Hematopoietic multipotent progenitor cell treated with erythropoietin and hydrocortisone succinate and interleukin-3 and kit ligand, for 4 days (in vitro differentiated cells): Measurements from ENCODE around the gene RHBG.

Experiments used
- DNase-seq: peaks from one replicate; pipeline ENCODE4 v3.0.0-alpha.2; 2015

RHBG gene

DNA sequence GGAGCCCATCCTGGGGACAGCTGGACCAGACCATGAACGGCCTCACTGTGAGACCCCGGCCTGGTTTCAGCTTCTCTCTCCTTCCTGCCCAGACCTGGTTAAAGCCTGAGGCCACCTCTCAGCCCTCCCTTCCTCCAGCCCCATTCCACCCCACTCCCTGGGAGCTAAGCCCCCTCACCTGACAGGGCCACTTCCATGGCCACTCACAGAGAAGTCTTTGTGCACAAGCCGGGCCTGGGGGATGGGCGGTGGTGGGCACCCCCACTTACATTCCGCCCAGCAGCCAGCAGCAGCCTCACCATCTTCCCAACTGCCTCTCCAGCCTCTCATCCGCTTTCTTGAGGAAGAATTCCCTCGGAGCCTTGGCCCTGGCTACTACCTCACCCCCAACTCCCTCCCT is 40.4 kb downstream of the RHBG start:
- DNase-seq = no peak

DNA sequence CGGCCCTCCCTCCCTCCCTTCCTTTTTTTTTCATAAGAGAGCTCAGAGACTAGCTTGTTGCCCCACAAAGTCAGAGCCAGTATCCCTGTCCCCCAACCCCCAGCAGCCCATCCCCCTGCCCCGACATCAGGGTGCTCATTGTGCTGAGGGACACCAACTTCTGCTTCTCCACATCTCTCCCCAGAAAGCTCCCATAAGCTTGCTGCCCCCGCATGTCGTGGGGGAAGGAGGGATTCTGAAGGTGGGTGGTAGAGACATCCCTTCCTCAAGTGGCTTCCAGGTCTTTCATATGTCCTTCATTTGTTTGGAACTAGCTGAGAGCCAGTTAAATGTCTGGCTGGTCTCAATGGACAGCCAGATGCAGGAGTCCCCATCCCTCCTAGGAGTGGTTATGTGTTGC is 41.2 kb downstream of the RHBG start:
- no peak for DNase-seq

DNA sequence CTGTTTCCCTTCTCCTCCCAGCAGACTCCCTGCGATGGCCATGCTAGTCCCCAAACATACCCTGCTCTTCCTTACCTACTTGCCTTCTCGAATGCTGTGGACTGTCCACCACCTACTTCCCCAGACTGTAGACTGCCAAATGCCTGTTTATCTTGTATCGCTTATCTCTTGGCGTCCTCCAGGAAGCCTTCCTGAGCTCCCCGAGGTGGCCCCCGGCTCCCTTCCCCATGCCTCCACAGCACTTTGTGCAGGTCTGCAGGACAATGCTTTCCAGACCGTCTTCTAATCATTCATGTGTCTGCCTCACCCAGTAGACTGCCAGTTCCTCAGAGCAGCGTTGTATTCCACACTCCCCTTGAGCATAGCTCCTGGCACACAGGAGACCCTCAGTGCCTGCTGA is 41.7 kb downstream of the RHBG start:
- no peak for DNase-seq

DNA sequence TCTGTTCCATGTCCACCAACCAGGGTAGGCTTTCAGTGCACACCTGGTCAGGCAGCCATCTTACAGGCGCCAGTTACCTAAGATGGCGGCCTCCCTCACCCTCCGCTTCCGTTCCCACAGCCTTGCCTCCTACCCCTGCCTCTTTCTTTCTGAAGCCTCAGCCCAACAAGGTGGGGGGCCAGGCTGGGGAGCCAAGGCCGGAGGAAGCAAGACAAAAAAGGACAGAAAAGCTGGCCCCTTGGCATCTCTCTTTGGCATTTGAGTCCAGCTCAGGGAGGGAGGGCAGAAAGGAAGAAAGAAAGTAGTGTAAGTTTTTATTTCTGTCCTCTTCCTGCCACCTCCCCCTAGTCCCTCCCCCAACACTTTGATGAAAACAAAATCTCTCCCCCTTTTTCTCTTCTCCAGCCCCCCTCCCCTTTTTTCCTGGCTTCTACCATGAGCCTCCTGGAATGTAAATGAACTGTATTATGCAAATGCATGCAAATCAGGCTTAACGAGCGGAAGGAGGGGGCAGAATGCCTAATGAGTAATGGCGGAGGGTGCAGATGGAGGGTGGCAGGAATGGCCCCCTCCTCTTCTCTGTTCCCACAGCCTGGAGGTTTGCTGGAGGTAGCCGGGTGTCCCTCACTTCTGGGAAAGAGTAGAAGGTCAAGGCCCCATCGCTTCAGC is 43.8 kb downstream of the RHBG start:
- no peak for DNase-seq

DNA sequence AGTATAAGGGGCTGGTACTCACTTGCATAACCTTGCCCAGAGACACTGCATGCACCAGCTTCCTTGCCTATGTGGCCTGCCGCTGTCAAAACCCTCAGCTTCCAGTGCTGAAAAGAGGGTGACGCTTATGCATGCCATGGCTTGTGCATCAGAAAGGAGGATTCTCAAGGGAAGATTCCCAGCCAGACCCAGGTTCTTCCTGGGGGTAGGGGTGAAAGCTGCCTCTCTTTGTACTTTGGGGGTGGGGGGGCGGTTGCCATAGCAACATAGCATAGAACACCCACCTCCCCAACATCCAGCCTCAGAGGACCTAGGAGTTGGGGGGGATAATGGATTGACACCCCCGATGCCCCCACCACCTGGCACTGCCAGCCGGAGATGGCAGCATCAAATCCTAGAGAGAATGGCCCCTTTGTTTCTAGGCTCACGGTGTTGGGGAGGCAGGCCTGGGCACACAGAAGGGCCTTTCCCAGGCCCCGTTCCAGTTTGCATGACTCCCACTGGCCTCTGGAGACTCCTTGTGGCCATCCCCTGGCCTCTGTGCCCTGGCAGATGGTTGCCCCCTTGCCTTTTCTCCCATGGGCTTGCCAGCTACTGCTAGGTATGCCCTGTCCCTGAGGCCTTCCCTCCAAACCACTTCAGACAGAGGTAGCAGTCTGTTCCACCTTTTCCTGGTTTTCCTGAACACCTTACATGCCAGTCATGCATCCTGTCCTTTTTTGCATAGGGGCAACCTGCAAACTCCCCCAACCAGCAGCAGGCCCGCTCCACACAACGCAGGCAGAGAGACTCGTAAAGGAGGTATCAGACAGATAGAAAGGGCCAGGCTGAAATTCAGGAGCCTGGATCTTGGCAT is 44.6 kb downstream of the RHBG start:
- DNase-seq = no peak

DNA sequence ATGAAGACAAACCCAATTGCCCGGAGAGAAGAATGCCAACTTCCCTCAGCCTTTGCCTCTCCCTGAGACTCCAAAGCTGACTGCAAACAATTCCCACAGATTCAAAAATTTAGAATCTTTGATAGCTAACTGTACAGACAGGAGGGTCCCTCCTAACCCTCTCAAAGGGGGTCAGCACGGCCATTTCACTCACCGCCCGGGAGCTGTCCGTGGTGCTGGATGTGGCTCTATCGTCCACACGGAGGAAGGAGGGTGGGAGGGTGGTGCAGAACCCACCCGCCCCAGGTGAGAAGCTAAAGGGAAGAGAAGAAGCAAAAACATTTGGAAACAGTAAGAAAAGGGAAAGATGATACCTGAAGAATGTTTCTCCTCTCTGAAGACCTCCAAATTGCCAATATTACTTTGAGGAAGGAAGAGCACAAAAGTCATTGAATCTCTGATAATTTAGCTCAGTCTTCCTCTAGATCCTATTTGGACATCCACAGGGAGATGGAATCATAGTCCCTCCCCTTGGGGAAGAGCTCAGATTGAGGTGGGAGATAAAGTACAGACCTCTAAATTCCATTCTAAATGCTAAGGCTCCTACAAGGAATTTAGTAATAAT is 45.6 kb downstream of the RHBG start:
- peak; percentile 57 for DNase-seq

DNA sequence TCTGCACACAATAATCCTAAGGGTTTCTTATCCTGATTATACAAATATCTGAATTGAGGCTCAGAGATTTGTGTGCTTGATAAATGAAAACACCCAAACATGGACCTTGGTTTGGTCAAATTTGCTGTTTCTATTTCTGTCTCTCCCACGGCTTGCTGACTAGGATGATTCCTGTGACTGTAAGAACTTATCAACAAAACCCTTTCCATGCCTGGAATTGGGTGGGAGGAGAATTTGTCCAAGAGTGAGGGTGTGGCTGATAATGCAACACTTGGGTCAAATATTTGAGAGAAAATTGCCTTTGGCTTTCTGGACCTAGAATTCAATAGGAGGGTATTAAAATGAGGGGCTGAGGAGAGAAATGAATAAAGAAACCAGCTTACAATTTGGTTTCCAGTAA is 48.0 kb downstream of the RHBG start:
- DNase-seq = no peak

DNA sequence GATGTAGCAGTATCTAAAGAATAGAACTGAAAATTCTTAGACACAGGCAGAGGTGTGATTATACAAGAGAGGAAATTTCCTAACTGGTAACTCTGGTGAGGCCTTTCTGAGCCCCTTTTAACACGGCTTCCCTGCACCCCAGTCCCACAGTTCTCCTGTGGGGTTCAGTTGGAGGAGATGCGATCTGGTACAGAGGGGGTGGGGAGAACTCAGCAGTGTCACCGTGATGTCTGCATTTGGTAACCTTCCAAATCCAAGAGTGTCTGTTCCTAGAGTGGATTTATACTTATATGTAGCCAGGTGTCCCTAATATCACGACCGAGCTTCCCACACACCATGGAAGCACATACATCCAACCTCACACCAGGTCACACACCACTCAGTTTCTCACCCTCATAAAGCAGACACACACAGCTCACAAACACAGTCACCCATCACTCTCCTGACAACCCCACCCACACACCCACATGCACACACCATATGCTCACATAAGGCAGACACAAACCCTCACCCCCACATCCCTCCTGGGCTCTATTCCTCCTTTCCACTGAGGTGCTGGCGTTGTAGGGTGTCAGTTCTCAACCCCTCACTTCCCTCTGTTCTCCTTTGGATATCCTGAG is 48.5 kb downstream of the RHBG start:
- no peak for DNase-seq

DNA sequence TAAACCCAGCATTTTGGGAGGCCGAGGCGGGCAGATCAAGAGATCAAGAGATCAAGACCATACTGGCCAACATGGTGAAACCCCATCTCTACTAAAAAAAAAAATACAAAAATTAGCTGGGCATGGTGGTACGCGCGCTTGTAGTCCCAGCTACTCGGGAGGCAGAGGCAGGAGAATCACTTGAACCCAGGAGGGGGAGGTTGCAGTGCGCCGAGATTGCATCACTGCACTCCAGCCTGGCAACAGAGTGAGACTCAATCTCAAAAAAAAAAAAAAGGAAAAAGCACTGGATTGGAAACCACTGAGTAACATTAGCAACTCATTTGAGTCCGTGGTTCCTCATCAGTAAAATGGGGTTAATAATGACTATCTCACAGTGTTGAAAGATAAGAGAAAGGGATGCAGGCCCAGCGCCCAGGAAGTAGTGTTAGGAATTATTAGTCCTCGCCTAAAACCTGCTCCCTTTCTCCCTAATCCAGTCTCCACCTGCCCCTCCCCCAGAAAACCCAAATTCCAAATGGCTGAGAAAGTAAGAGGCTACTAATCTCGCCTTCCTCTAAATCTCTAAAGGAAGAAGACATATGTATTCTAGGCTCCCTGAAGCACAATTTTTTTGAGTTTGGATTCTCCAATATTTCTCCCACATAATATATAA is 49.5 kb downstream of the RHBG start:
- no peak for DNase-seq

DNA sequence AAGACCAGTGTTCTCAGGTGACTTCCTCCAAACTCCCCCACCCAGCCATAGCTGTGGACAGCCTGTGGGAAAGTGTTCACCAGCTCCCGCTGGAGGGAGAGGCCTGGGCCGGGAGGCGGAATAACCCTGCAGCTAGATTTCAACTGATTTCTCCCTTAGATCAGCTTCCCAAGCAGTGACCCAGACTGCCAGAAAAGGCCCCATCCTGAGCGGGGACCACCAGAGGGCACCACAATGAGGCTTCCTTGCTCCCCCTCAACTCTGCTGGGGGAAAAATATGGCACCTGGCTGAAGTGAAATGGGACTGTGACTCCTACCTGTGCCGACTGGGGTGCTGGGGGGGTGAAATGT is 50.8 kb downstream of the RHBG start:
- peak; percentile 30 for DNase-seq

DNA sequence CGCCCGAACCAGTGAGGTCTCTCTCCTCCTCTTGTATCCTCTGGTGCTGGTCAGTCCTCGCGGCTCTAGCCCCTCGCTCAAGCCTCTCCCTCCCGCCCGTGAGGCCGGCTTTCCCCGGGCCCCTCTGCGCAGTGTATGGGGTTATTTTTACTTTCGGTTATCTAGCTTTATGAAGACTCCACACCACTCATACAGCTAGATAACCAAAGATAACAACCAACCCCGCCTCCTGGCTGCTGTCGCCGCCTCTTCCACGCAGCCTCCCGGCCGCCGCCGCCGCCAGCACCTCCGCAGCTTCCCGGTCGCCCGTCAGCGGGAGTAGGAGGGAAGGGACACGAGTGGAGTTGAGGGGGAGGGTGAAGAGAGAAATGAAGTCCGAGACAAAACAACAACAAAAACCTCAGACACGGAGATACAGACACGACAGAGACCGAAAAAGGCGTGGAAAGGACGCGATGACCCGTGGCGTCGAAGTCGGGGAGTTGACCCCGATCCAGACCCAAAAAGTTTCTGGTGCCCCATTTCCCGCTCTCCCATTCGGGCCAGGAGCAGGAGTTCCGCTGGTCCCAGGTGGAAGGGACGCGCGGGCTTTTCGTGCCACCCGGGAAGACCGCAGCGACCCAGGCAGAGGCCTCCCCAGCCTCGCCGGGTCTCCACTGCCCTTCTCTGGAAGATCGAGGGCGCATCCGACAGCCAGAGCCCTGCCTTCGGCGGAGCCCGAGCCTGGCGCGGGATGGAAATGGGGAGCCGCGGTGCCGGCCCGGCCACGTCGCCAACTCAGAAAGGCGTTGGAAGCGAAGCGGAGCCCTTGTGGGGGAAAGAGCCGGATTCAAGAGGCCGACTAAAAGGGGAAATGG is 51.4 kb downstream of the RHBG start:
- DNase-seq = peak; percentile 25

DNA sequence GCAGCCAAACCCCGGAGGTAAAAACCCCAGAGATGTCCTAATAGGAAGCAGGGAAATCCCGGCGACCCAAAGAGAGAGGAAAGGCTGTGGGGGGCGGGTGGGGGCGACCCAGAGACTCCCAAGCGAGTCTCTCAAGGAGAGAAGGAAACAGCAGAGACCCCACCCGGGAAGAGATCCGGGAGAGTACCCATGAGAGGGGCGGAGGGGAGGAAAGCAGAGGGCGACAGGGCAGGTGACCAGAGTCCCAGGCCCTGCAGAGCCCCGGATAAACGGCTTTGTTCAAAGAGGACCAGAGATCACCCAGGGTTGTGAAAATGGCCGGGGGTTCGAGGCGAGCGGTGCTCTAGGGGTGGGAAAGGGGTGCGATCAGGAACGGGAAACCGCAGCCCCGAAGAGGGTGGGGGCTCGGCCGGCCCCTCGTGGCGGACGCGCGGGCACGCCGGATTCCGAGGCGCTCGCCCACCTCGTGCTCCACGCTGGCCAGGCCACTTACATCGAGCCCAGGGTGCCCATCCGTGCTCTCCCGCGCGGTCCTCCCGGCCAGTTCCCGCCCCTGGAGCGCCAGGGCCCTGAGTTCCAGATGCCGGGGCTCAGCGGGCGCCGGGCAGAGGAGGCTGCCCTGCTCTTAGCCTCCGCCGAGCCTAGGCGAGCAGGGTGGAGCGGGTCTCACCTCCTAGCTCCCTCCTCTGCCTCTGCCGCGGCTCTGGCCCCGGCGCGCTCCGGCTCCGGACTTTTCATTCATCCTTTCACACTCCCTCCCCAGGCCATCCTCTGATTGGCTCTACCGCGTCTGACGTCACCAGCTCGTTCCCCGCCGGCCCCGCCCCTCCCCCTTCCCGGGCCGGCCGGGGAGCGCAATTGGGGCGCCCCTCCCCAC is 52.3 kb downstream of the RHBG start:
- DNase-seq = peak; percentile 80

DNA sequence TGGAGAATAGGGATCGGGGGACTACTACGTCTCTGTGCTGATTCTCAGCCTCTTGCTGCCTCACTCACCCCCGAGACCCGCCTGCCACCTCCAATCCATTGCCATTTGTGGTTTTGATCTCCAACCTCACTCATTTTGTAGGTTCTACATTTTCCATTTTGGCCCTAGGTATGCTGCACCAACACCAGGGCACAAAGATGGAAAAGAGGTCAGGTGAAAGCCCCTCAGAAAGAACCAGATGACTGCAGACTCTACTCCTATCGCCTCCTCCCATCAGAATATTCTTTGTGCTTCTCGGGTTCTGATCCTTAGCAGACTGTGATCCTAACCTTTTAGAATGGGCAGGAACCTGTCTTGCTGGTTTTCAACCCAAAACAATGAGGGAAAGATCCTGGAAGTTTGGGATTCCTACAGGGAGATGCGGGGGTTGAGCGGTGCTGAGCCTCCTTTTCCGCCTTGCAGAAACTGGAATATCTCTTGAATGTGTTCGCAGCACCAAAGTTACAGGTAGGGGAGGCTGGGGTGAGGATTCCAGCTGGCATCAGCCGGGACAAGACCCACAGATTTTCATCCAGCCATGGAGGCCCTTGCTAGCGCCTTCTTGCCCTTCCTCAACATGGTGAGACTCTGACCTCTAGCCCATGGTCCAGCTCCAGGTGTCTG is 53.1 kb downstream of the RHBG start:
- DNase-seq = no peak

DNA sequence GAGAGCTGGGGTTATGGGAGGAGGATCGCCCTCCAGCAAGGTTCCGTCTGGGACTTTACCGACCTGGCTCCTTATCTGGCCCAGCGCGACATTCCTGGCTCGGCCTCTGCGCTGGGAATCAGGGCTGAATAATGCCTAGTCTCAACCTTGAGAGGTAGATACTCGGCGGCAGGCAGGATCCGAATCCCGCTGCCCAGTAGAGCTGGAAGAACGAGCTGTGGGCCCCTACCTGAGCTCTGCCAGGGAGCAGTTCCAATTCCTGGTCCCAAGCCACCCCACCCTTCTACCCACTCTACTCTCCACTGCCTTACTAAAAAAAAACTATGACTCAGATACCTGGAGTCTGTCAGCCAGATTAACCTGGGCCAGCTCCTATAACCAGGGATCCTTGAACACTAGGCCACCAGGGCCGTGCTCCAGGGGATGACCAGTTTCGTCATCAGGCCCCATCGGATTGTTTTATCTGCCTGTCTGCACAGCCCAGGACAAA is 53.6 kb downstream of the RHBG start:
- no peak for DNase-seq

DNA sequence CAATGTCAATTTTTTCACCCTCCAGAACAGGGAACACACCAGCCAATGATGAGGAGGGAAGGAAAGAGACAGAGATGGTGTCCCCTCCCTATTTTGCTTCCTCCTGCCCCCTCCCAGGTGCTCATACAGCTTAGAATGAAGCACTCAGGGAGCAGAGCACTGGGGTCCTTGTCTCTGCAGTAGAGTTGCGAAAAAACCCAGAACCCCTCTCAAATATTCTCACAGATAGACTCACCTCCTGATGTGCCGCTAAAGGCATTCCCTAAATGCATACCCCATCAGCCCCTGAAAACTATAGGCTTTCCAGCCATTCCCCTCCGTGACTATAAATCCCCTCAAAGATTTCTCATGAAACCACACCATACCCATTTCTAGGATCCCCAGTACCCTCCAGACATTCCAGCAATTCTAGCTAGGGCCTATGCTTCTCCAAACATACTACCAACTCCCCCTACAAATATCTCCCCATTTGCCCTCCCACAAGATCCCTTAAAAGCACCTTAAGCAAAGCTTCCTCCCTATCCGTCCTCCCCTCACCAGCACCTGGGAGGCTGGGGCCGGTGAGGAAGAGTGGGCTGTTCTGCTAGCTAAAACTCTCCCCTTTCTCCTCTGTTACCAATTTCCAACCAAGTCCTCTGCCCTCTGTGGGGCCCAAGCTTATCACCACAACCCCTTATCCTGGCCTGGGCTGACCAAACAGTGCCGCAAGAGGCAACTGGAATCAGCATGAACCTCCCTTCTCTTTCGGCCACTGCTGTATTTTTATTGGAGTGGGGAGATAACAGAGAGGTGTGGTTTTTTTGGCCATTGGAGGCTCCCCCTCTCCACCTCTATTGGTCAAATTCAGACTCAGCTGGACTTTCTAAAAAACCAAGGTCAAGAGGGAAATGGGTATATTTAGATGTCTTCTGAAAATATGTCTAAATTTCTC is 54.7 kb downstream of the RHBG start:
- DNase-seq = no peak

DNA sequence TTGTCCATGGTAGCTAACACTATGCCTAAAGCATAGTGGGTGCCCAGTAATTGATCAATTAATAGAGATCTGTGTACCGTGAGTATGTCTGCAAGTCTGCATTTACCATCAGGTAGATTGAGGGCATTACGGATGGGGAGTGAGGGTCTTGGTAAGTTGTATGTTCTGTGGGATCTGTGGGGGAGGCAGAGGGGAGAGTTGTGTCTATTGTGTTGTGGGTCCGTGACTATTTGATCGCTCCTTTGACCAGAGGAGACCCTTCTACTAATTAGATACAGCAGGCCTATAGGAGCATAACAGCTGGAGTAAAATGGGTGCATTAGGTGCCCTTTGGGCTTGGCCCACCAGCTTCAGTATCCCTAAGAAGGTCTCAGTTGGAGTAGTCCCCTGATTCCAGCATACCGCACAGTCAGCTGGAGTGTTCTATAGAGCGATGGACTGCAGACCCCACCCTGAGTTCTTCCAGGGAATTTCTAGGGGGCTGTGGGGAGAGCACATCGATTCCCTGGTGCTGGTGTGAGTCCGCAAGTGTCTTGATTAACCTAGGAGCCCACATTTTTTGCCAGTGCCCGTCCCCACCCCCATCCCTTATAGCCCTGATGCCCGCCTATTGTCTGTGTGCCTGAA is 55.9 kb downstream of the RHBG start:
- DNase-seq = no peak

DNA sequence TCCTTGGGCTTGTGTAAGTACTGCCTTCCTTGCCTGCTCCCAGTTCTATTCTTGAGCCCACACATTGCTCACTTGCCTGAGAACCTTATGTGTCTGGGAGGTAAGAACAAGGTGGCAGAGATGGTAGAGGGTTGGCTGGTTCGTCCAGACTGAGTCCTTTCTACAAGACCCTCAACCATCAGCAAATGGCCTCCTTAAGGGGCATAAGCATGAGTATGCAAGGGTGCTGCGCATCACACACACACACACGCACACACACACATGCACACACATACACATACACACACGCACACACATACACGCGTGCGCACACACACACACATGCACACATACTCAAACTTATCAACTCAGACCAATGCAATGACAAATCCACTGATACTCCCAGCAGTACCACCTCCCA is 56.9 kb downstream of the RHBG start:
- DNase-seq = no peak

DNA sequence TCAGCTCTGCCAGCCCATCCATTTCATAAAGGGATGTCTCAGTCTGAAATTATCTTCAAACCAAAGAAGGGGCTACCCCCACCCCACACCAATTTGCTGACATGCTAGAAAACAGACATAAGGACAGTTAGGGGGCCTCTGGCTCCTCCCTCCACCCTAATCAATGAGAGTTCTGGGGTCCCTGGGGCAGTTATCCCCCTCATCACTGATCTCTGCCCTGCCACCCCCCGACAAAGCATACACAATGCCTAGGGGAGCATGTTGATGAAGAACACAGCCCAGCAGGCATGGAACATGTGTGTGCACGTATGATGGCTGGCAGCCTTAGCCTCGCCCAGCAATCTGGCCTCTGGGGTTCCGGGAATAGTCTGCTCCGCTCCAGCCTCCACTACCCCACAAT is 58.9 kb downstream of the RHBG start:
- no peak for DNase-seq

DNA sequence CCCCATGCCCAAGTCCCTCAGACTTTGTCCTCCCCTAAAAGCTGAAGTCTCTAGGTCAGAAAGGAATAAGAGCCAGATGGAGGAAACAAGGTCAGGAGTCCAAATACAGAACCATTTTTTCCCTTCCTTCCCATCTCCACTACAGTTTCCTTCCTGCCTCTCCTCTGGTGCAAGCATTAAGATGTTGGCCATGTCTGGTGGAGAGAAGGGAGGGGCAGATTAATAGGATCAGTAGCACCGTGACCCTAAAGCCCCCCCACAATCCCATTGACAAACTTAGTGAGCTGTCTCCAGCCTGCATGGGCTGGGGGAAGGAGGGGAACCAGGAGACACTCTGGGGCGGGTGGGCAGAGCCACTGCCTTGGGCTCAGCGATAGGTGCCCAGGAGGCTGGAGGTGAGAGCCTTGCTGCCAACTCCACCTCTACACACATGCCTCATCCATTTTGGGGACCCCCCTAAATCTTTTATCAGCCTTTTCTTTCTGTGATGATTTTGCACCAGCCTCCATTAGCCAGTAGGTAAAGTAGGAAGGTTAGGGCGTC is 59.8 kb downstream of the RHBG start:
- DNase-seq = no peak
